ENCODE data around the gene NOVA2.

The NOVA2 gene

GRCh38 chr19:45947926-45948325 lies 25.7 kb downstream of the NOVA2 start:
- no peaks in the 10 kb centered on the region for H3K27me3 ChIP-seq (ENCODE audit: insufficient read depth, low read length)
- H3K4me3 ChIP-seq (ENCODE audit: low read length): no peak overlapping the region
- no peaks in the 10 kb centered on the region for H3K9me3 ChIP-seq (ENCODE audit: low read length)
- no peak overlapping the region for H2AFZ ChIP-seq (ENCODE audit: low read depth, low read length)
- H3K4me1 ChIP-seq (ENCODE audit: insufficient read depth, low read length): peaks cover 11% of the 10 kb centered on the region
- H3K36me3 ChIP-seq (ENCODE audit: insufficient read depth, low read length): peaks cover 70% of the 10 kb centered on the region

GRCh38 chr19:45940515-45940805 lies 33.2 kb downstream of the NOVA2 start:
- Histone ChIP-seq H2AFZ (ENCODE audit: low read depth, low read length) (no peak overlapping the region), H3K27me3 (ENCODE audit: insufficient read depth, low read length) (no peaks in the 10 kb centered on the region), H3K4me1 (ENCODE audit: insufficient read depth, low read length) (no peaks in the 10 kb centered on the region), H3K4me3 (ENCODE audit: low read length) (no peak overlapping the region), H3K36me3 (ENCODE audit: insufficient read depth, low read length) (peaks cover 77% of the 10 kb centered on the region), H3K9me3 (ENCODE audit: low read length) (no peaks in the 10 kb centered on the region)

GRCh38 chr19:45939792-45940514 lies 33.7 kb downstream of the NOVA2 start:
- H3K4me3 ChIP-seq (ENCODE audit: low read length): no peak overlapping the region
- H3K27me3 ChIP-seq (ENCODE audit: insufficient read depth, low read length): no peaks in the 10 kb centered on the region
- no peaks in the 10 kb centered on the region for H3K4me1 ChIP-seq (ENCODE audit: insufficient read depth, low read length)
- no peak overlapping the region for H2AFZ ChIP-seq (ENCODE audit: low read depth, low read length)
- peaks cover 75% of the 10 kb centered on the region for H3K36me3 ChIP-seq (ENCODE audit: insufficient read depth, low read length)
- no peaks in the 10 kb centered on the region for H3K9me3 ChIP-seq (ENCODE audit: low read length)

DNA sequence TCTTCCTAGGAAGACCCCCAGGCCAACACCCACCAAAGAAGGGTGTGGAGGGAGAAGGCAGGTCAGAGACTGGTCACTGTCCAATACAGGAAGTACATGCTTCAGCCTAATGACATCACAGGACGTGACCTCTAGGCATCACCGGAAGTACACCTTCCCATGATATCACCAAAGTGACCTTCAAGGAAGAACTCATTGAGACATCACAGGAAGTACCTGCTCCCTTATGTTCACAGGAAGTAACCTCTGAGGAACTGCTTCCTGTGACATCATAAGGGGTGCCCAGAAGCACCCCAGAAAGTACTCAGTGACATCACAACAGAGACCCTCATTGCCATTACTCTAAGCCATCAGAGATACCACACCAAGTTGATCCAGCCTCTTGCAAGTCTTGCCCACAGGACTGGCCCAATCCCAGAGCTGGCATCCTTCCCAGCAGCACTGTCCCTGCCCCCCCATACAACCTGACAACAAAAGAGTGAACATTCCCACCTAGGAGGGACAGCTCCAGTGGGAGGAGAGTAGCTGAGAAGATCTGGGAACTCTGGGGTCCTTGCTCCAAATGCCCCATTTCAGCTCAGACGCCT lies 34.8 kb downstream of the NOVA2 start:
- H3K36me3 ChIP-seq (ENCODE audit: insufficient read depth, low read length): peaks cover 64% of the 10 kb centered on the region
- H3K9me3 ChIP-seq (ENCODE audit: low read length): no peaks in the 10 kb centered on the region
- no peaks in the 10 kb centered on the region for H3K27me3 ChIP-seq (ENCODE audit: insufficient read depth, low read length)
- no peaks in the 10 kb centered on the region for H3K4me1 ChIP-seq (ENCODE audit: insufficient read depth, low read length)
- H3K4me3 ChIP-seq (ENCODE audit: low read length): no peak overlapping the region
- H2AFZ ChIP-seq (ENCODE audit: low read depth, low read length): no peak overlapping the region

GRCh38 chr19:45935267-45935666 lies 38.4 kb downstream of the NOVA2 start:
- Histone ChIP-seq H3K4me3 (ENCODE audit: low read length) (no peak overlapping the region), H3K9me3 (ENCODE audit: low read length) (no peaks in the 10 kb centered on the region), H3K36me3 (ENCODE audit: insufficient read depth, low read length) (peaks cover 39% of the 10 kb centered on the region), H3K27me3 (ENCODE audit: insufficient read depth, low read length) (no peaks in the 10 kb centered on the region), H2AFZ (ENCODE audit: low read depth, low read length) (no peak overlapping the region), H3K4me1 (ENCODE audit: insufficient read depth, low read length) (no peaks in the 10 kb centered on the region)

DNA sequence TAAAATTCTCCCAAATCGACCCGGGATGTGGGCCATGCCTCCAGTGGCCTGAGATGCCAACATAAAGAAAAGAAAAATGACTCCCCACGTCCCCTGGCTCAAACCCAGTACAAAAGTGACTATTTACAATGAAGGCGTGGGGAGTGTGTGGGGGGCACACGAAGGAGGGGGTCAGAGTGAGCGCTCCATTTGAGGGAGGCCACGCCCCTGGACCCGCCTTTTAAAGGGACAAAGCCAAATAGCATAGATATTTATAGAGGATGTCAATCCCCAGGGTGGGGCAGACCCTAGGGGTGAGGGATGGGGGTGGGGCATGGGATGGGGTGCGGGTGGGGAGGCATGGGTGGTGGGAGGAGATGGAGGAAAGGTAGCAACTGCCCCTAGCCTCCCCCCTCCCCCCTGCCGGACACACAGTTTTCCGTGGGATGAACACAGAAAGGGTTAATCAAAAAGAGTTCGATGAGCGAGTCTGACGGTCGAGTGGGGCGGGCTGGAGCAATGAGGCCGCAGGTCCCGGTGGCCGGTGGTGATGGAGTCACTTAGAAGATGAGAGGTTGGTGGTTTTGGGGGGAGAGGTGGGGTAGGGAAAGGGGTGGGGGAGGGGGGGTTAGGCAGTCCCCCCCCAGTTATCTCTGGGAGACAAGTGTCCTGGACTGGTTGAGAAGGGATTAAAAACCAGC lies 39.0 kb downstream of the NOVA2 start:
- Histone ChIP-seq H3K36me3 (ENCODE audit: insufficient read depth, low read length) (peaks cover 37% of the 10 kb centered on the region), H3K4me3 (ENCODE audit: low read length) (no peak overlapping the region), H3K27me3 (ENCODE audit: insufficient read depth, low read length) (no peaks in the 10 kb centered on the region), H2AFZ (ENCODE audit: low read depth, low read length) (no peak overlapping the region), H3K4me1 (ENCODE audit: insufficient read depth, low read length) (no peaks in the 10 kb centered on the region), H3K9me3 (ENCODE audit: low read length) (no peaks in the 10 kb centered on the region)

GRCh38 chr19:45933759-45934158 lies 39.9 kb downstream of the NOVA2 start:
- no peak overlapping the region for H2AFZ ChIP-seq (ENCODE audit: low read depth, low read length)
- no peak overlapping the region for H3K4me3 ChIP-seq (ENCODE audit: low read length)
- peaks cover 29% of the 10 kb centered on the region for H3K36me3 ChIP-seq (ENCODE audit: insufficient read depth, low read length)
- H3K27me3 ChIP-seq (ENCODE audit: insufficient read depth, low read length): no peaks in the 10 kb centered on the region
- no peaks in the 10 kb centered on the region for H3K4me1 ChIP-seq (ENCODE audit: insufficient read depth, low read length)
- H3K9me3 ChIP-seq (ENCODE audit: low read length): no peaks in the 10 kb centered on the region

DNA sequence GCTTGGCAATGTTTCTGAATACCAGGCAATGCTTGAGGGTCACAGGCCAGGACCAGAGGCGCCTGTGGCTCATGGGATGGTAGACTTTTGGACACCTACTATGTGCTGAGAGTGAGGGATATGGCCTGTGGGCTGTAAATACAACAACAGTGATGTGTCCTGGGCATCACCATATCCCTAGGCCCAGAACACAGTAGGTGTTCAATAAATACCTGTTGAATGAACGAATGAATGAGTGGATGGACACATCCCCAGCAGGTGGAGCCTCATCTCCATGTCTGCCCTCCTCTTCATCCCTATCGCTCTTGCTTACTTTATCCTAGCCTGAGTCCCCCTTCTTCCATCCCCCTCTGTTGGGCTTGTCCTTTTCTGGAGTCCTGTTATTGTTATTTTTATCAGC lies 42.6 kb downstream of the NOVA2 start:
- H3K4me1 ChIP-seq (ENCODE audit: insufficient read depth, low read length): peaks cover 5% of the 10 kb centered on the region
- H3K9me3 ChIP-seq (ENCODE audit: low read length): no peaks in the 10 kb centered on the region
- no peak overlapping the region for H2AFZ ChIP-seq (ENCODE audit: low read depth, low read length)
- no peak overlapping the region for H3K4me3 ChIP-seq (ENCODE audit: low read length)
- no peaks in the 10 kb centered on the region for H3K27me3 ChIP-seq (ENCODE audit: insufficient read depth, low read length)
- H3K36me3 ChIP-seq (ENCODE audit: insufficient read depth, low read length): peaks cover 7% of the 10 kb centered on the region

DNA sequence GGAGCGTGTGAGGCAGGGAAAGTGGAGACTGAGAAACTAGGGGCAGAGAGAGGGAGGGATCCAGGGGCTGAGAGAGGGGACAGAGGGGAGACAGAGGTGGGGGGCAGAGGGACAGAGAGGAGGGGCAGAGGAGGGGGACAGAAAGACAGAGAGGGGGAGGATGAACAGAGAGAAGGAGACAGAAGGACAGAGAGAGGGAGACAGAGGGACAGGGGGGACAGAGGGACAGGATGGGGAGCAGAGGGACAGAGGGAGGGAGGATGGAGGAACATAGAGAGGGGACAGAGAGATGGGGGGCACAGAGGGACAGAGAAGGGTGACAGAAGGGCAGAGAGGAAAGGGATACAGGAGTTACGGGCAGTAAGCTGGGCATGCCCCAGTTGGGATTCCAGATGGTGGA lies 44.4 kb downstream of the NOVA2 start:
- H3K36me3 ChIP-seq (ENCODE audit: insufficient read depth, low read length): no peaks in the 10 kb centered on the region
- H3K9me3 ChIP-seq (ENCODE audit: low read length): no peaks in the 10 kb centered on the region
- no peak overlapping the region for H3K4me3 ChIP-seq (ENCODE audit: low read length)
- H3K27me3 ChIP-seq (ENCODE audit: insufficient read depth, low read length): no peaks in the 10 kb centered on the region
- H2AFZ ChIP-seq (ENCODE audit: low read depth, low read length): no peak overlapping the region
- peaks cover 5% of the 10 kb centered on the region for H3K4me1 ChIP-seq (ENCODE audit: insufficient read depth, low read length)

DNA sequence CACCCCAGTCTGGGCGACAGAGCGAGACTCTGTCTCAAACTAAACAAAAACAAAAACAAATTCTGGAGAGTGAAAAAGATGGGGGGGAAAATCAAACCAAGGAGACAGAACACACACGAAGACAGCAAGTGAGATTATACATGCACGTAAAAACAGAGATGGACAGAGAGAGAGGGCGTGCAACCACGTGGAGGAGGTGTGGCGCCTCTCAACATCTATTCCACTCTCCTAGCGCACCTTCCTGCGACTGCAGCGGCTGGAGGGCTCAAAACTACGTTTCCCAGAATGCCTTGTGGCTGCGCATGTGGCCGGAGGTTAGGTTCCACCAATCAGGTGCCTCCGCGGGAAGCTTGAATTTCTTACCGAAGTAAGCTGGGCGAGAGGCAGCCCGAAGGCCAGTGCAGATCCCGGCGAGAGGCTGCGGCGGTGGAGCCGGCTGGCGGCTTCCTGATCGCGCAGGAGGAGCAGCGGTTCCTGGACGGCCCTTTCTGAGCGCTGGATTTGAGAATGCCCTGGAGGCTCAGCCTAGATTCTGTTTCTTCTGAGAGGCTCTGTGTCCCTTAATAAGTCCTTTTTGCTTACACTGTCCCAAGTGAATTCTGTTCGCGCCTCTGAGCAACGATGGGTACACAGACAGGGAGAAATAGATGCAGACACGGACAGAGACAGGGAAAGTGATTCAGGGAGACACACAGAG lies 46.0 kb downstream of the NOVA2 start:
- Histone ChIP-seq H3K9me3 (ENCODE audit: low read length) (no peaks in the 10 kb centered on the region), H2AFZ (ENCODE audit: low read depth, low read length) (no peak overlapping the region), H3K27me3 (ENCODE audit: insufficient read depth, low read length) (no peaks in the 10 kb centered on the region), H3K4me1 (ENCODE audit: insufficient read depth, low read length) (peaks cover 5% of the 10 kb centered on the region), H3K36me3 (ENCODE audit: insufficient read depth, low read length) (no peaks in the 10 kb centered on the region), H3K4me3 (ENCODE audit: low read length) (peak overlapping the region; percentile 37)

DNA sequence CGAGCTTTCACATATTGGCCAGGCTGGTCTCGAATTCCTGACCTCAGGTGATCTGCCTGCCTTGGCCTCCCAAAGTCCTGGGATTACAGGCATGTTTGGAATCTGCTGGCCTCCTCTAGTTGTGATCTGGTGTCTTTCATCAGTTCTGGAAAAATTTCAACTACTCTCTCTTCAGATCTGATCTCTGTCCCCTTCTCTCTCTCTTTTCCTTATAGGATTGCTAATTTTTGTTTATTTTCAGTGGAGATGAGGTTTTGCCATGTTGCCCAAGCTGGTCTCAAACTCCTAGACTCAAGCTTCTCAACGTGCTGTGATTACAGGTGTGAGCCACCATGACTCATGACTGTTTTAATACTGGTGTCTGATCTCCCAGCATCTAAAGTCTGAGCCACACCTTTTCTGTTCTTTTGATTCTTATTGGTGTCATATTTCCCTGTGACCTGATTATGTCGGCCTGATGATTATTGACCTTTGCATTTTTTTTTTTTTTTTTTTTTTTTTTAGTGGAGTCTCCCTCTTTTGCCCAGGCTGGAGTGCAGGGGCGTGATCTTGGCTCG lies 48.7 kb downstream of the NOVA2 start:
- Histone ChIP-seq H3K27me3 (ENCODE audit: insufficient read depth, low read length) (no peaks in the 10 kb centered on the region), H2AFZ (ENCODE audit: low read depth, low read length) (no peak overlapping the region), H3K9me3 (ENCODE audit: low read length) (no peaks in the 10 kb centered on the region), H3K36me3 (ENCODE audit: insufficient read depth, low read length) (no peaks in the 10 kb centered on the region), H3K4me1 (ENCODE audit: insufficient read depth, low read length) (peaks cover 12% of the 10 kb centered on the region), H3K4me3 (ENCODE audit: low read length) (no peak overlapping the region)

GRCh38 chr19:45922281-45922680 lies 51.4 kb downstream of the NOVA2 start:
- Histone ChIP-seq H3K4me1 (ENCODE audit: insufficient read depth, low read length) (peaks cover 15% of the 10 kb centered on the region), H3K4me3 (ENCODE audit: low read length) (no peak overlapping the region), H3K9me3 (ENCODE audit: low read length) (no peaks in the 10 kb centered on the region), H3K36me3 (ENCODE audit: insufficient read depth, low read length) (no peaks in the 10 kb centered on the region), H3K27me3 (ENCODE audit: insufficient read depth, low read length) (no peaks in the 10 kb centered on the region), H2AFZ (ENCODE audit: low read depth, low read length) (no peak overlapping the region)

GRCh38 chr19:45920458-45920857 lies 53.2 kb downstream of the NOVA2 start:
- Histone ChIP-seq H3K9me3 (ENCODE audit: low read length) (no peaks in the 10 kb centered on the region), H3K36me3 (ENCODE audit: insufficient read depth, low read length) (no peaks in the 10 kb centered on the region), H2AFZ (ENCODE audit: low read depth, low read length) (no peak overlapping the region), H3K27me3 (ENCODE audit: insufficient read depth, low read length) (no peaks in the 10 kb centered on the region), H3K4me1 (ENCODE audit: insufficient read depth, low read length) (peaks cover 15% of the 10 kb centered on the region), H3K4me3 (ENCODE audit: low read length) (no peak overlapping the region)
